GM19099 (cell line): ENCODE results near the gene ASRGL1.

Source experiments
- POLR2A ChIP-seq: IDR thresholded peaks from 3 replicates; pipeline ENCODE4 v1.6.1; 2011; ENCODE audit warnings: low read depth; ENCODE audit not compliant: insufficient read length; ENCODE audit errors: extremely low read depth

ASRGL1 gene

DNA sequence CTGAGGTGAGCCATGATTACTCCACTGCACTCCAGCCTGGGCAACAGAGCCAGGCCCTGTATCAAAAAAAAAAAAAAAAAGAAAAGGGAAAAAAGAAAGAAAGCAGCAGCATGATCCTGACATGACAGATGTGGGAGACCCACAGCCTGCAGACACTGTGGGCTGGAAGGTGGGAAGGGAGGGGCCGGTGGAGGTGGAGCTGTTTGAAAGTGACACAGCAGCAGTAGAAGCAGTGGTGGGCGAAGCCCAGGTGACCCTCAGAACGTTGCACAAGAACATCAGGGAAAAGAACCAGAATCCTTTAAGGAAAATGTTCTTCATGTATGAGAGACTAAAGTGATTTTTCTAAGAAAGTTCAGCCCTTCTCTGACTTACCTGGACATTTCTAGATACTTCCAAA, 55.3 kb downstream of the ASRGL1 start:
- TF ChIP-seq POLR2A, result no peak

DNA sequence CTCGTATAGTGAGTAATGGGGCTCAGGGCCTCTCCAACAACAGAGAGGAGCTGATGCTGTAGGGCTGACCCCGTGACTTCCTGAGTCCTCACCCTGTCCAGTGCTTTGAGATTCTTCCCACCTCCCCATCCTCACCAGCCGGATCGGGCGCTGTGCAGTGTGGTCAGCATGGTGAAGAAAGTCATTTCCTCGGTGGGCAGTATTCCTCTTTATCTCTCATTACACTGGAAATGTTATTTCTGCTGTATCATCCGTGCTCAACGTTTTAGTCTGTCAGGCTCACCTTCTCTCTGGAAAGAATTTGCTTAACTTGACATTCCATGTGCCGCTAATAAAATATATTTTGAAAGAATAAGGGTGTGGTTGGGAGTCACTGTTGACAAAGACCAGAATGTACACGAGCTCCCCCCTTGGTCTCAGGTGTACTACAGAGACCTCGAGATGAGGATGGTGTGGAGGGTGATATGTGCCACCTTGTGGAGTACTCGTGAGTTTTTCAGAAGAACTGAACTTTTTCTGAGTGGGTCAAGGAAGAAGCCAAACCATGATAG, 55.9 kb downstream of the ASRGL1 start:
- TF ChIP-seq POLR2A, result no peak

DNA sequence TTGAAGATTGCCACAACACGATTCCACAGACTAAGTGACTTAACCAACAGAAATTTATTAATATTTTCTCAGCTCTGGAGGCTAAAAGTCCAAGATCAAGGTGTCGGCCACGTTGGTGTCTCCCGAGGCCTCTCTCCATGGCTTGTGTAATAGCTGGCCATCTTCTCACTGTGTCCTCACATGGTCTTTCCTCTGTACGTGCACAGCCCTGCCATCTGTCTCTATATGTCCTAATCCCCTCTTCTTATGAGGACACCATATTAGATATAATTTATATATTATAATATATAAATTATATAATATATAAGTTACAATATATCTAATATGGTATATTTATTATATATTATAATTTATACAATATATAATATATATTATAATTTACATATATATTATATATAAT, 56.5 kb downstream of the ASRGL1 start:
- no peak for TF ChIP-seq POLR2A

DNA sequence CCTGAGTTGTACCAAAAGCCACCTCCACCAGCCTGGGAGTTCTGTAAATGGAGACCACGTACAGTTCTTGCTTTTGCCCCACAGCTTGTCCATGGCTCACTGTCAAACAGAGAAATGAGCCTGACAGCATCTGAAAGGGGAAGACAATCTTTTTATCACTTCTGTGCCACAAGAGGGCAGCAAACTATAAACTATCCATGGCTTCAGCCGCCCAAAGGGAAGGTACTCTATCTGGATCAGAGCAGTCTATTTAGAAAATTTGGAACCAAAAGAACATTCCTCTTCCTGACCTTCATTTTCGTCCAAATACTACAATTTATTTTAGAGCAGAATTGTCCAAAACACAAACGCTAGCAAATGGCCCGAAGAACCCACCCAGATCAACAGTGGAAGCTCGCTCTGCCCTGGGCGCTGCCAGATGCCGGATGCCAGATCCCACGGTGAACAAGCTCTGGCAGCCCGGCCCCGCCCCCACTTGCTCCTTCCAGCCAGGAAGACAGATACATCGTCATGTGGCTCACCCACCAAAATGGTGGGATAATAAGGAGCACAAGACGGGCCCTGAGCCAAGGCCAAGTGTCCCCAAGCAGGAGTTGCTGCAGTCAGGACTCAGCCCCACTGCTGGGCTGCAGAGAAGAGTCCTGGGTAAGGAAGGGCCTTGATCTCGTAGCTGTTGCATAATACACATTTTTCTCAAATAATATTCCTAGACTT, 57.7 kb downstream of the ASRGL1 start:
- no peak for TF ChIP-seq POLR2A

GRCh38 chr11:62395885-62396551, 58.8 kb downstream of the ASRGL1 start:
- no peak for TF ChIP-seq POLR2A

DNA sequence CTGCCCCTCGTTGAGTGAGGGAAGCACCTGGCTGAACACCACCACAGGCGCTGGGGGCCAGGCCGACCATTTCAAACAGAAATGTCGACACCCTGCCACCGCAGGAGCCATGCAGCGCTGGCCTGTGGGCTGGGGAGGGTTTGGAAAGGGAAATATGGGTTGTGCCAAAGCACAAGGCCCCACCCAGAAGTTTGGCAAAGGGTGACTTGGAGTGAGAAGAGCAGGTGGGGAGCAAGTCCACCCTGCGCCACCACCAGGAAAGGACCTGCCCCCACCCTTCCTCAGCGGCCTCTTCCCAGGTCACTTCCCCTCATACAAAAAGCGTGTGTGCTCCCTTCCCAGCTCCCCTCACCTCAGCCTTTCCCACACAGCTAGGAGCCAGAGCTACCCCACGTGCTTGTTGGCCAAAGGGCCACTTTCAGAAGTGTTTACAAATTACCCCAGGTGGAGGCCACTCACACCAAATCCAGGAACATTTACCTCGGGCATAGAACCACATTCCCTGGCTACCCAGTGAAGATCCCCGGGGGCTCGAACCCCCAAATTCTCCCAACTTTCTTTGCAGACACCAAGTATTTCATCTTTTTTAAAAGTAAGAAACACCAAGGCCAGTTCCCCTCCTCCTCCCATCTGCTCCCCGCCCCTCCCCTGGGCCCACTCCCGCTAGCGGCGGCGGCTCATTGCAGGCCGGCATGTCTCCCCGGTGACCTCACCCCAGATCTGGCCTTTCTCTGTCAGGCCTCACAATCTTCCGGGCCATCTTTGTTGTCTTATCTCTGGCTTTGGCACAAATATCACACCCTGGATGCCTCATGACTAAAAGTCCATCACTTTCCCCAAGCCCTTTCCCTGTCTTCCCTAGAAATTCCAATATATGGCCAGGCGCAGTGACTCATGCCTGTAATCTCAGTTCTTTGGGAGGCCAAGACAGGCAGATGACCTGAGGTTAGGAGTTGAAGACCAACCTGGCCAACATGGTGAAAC, 61.1 kb downstream of the ASRGL1 start:
- no peak for TF ChIP-seq POLR2A

DNA sequence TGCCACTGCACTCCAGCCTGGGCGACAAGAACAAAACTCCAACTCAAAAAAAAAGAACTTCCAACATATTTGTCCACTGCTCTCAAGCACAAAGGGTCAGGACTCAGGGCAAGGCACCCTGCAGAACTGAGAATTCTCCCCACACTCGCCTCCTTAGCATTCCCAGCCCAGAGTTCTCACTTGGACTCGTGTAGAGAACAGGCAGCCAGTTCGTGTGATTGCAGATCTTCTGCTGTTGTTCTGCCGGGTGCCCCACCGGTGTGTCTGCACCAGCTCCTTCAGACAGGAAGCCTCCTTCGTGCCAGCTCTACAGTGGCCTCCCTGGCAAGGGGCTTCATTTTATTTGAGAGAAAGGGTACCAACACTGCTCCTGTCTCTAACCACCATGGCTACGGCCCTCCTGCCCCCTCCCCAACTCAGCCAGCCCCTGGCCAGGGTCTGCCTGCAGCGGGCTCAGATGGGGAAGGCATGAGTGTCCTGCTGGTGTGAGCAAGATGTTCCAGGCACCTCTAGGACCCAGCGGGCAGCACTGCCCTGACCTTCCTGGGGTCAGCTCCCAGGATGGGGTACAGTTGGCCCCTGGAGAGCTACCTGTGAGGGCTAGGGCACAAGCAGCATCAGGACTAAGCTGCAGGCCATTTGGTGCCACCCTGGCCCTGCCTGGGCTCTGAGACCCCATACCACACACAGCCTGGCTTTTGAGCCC, 62.1 kb downstream of the ASRGL1 start:
- TF ChIP-seq POLR2A, result no peak

DNA sequence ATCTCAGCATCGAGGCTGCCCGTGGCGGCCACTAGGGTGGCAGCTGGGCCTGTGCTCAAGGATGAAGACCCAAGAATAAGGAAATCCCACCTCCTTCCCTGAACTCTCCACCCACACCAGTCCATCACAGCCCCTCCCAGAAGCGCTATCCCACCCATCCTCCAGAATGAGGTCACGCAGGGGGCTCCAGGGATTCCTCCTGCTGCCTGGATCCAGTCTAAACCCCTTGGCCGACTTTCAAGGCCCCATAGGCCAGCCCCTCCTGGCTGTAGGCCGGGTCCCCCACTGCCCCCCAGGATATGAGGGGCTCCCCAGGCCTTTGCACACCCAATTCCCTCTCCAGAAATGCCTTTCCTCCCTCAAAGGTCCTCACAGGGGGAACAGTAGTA, 62.6 kb downstream of the ASRGL1 start:
- TF ChIP-seq POLR2A, result no peak

- no peak for TF ChIP-seq POLR2A
These were observed 63.0 kb downstream of the ASRGL1 start for GRCh38 chr11:62400281-62400680.

DNA sequence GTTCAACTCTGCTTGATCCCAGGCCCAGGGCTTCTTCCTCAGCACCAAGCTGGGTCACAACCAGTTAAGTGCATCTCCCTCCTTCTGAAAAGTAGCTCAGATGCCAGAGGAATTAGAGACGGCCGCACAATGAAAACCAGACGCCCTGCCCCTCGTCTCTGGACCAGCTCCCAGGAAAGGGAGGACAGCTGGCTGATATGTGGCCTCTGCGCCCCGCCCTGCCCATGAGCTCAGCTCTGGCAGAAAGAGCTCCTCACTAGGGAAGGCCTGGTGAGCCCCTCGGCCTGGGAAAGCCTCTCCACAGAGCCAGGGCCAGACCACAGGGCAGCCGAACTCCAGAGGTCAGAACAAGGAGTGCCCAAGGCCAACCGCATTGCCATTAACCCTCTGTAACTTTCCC, 63.5 kb downstream of the ASRGL1 start:
- TF ChIP-seq POLR2A, result no peak

GRCh38 chr11:62401356-62401755, 64.1 kb downstream of the ASRGL1 start:
- TF ChIP-seq POLR2A, result no peak

- no peak for TF ChIP-seq POLR2A
These were observed 64.6 kb downstream of the ASRGL1 start for GRCh38 chr11:62401811-62402210.

- no peak for TF ChIP-seq POLR2A
These were observed 65.1 kb downstream of the ASRGL1 start for GRCh38 chr11:62402226-62402959.
